Osteocyte (in vitro differentiated cells): Measurements from ENCODE around the gene BCL2. TPM values are rescaled to one million over a fixed set of nuclear protein-coding genes. Genes with fewer than 3 reads are reported as not detected.

ENCODE experiments used
- DNase-seq: peaks from one replicate; pipeline ENCODE4 v3.0.0; 2021; ENCODE audit warnings: mixed read lengths; ENCODE audit not compliant: unreplicated experiment; ENCODE audit errors: extremely low spot score
- H3K27ac Mint-ChIP-seq: one replicate; pipeline ENCODE4 v1.8.0; 2021; ENCODE audit warnings: mild to moderate bottlenecking, mixed read lengths; ENCODE audit not compliant: unreplicated experiment
- H3K27me3 Mint-ChIP-seq: one replicate; pipeline ENCODE4 v1.8.0; 2021; ENCODE audit warnings: mixed read lengths; ENCODE audit not compliant: unreplicated experiment
- H3K36me3 Mint-ChIP-seq: one replicate; pipeline ENCODE4 v1.8.0; 2021; ENCODE audit warnings: mixed read lengths; ENCODE audit not compliant: unreplicated experiment
- H3K4me1 Mint-ChIP-seq: one replicate; pipeline ENCODE4 v1.8.0; 2021; ENCODE audit warnings: mixed read lengths; ENCODE audit not compliant: unreplicated experiment
- H3K4me3 Mint-ChIP-seq: one replicate; pipeline ENCODE4 v1.8.0; 2021; ENCODE audit warnings: mild to moderate bottlenecking, moderate library complexity, mixed read lengths; ENCODE audit not compliant: unreplicated experiment
- H3K9me3 Mint-ChIP-seq: one replicate; pipeline ENCODE4 v1.8.0; 2021; ENCODE audit warnings: mixed read lengths; ENCODE audit not compliant: unreplicated experiment
- total RNA-seq: library from RNA; stranded (reverse); gene quantifications from 2 replicates; pipeline ENCODE4 v1.2.1, GENCODE V29; 2021
- TF ChIP-seq, protein P1 (sequence below): fragments of 200-600 bp; sonication (generic); IDR thresholded peaks from 2 replicates; pipeline ENCODE4 v1.5.0; 2021; ENCODE audit warnings: antibody characterized with exemption, mild to moderate bottlenecking, moderate library complexity

Gene BCL2
- total RNA-seq, 1 donor from 2014 or later = 3.2 TPM

DNA sequence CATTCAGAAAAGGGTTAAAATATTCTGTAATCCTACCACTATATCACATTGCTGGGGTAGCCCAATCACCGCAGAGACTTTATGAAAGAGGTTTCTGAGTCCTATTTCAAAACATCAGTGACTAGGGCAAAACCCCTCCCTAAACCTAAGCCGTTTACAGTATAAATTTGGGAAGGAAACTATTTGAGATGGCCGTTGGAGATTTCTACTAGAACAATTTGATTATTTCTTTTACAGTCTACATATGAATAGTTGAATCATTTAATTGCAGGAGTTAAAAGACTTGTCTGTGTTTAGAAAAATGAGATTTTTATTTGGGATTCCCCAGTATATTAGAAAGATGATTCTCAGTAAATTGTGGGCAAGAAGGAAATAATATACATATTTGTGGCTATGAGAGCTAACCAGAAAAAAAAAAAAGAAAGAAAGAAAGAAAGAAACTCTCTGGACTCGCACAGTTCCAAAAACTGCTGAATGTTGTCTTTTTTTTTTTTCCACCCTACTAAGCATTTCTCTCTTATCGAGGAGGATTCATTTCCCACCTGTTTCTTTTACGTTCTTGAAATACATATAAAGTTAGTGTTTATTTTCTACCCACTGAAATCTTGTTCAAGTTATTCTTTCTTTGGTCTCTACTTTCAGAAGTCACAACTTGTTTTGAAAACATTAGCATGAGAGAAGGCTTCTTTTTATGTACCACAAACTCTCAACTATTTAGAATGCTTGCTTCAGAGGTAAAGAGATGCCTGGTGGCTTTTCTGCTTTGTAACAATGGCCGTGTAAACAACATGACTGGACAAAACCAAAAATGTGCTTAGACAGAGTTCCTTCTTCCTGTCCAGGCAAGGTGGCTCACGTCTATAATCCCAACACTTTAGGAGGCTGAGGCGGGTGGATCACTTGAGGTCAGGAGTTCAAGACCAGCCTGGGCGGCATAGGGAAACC lies 65.9 kb downstream of the BCL2 start:
- peaks cover 14% of the 10 kb centered on the region for H3K4me1 Mint-ChIP-seq
- no peaks in the 10 kb centered on the region for H3K36me3 Mint-ChIP-seq
- H3K9me3 Mint-ChIP-seq = no peaks in the 10 kb centered on the region
- no peak for DNase-seq
- H3K27me3 Mint-ChIP-seq = no peaks in the 10 kb centered on the region
- peak overlapping the region; percentile 84 for H3K27ac Mint-ChIP-seq
- TF ChIP-seq, protein P1, sequence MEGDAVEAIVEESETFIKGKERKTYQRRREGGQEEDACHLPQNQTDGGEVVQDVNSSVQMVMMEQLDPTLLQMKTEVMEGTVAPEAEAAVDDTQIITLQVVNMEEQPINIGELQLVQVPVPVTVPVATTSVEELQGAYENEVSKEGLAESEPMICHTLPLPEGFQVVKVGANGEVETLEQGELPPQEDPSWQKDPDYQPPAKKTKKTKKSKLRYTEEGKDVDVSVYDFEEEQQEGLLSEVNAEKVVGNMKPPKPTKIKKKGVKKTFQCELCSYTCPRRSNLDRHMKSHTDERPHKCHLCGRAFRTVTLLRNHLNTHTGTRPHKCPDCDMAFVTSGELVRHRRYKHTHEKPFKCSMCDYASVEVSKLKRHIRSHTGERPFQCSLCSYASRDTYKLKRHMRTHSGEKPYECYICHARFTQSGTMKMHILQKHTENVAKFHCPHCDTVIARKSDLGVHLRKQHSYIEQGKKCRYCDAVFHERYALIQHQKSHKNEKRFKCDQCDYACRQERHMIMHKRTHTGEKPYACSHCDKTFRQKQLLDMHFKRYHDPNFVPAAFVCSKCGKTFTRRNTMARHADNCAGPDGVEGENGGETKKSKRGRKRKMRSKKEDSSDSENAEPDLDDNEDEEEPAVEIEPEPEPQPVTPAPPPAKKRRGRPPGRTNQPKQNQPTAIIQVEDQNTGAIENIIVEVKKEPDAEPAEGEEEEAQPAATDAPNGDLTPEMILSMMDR = no peak
- peak overlapping the region; percentile 66 for H3K4me3 Mint-ChIP-seq

DNA sequence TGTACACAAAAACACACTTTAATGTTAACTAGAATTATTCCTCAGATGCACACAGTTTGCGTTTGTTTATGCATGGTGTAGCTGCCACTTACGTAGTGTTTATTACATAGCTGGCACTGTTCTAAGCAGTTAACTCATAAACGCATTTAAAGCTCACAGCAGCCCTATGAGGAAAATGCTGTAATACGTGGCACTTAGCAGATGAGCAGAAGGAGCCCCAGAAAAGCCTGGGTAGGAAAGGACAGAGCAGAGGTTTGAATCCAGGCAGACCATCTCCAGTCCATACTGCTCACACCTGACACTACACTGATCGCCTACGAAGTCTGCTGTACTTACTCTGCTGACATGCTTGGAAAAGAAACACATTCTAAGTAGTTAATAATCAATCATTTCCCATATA lies 66.6 kb downstream of the BCL2 start:
- Mint-ChIP-seq H3K36me3 (no peaks in the 10 kb centered on the region), H3K27me3 (no peaks in the 10 kb centered on the region), H3K9me3 (no peaks in the 10 kb centered on the region), H3K27ac (no peak overlapping the region), H3K4me3 (no peak overlapping the region), H3K4me1 (peaks cover 14% of the 10 kb centered on the region)
- TF ChIP-seq, protein P1 = no peak
- DNase-seq = no peak

DNA sequence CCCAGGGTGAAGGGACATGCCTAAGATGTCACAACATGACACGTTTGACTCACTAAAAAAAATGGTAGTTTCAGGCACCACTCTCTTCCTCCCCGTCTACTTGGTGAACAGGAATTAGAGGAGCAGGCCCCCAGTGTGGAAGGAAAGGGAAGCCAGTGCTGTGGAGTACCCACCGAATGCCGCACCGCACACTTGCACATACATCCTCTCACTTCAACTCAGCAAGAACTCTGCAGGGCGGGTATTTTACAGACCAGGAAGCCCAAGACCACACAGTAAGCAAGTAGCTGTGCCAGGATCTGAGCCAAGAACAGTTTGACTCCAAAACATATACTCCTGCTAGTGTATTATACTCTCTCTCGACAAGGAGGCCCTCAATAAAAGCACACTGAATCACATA lies 69.8 kb downstream of the BCL2 start:
- TF ChIP-seq, protein P1 = no peak
- Mint-ChIP-seq H3K4me1 (peaks cover 17% of the 10 kb centered on the region), H3K4me3 (no peak overlapping the region), H3K9me3 (peaks cover 4% of the 10 kb centered on the region), H3K27ac (no peak overlapping the region), H3K36me3 (no peaks in the 10 kb centered on the region), H3K27me3 (no peaks in the 10 kb centered on the region)
- DNase-seq = no peak

DNA sequence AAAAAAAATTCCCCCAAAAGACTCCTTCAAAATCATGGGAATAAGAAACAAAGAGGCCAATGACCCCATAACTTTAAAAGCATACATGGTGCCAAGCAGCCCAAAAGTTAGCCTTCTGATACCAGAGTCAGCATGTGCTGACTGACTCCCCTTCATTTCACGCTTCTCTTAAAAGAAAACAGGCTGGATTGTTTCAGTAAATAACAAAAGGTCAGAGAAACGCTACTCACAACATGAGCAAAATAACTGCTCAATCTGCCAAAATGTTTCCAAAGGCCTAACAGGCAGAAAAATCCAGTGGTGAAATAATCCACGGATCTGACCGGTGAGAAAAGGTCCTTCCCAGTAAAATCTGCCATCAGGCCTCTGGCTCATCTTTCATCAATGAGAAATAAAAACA lies 71.6 kb downstream of the BCL2 start:
- Mint-ChIP-seq H3K9me3 (peaks cover 4% of the 10 kb centered on the region), H3K27me3 (no peaks in the 10 kb centered on the region), H3K4me3 (no peak overlapping the region), H3K4me1 (peaks cover 5% of the 10 kb centered on the region), H3K27ac (no peak overlapping the region), H3K36me3 (no peaks in the 10 kb centered on the region)
- DNase-seq = no peak
- TF ChIP-seq, protein P1 = no peak

DNA sequence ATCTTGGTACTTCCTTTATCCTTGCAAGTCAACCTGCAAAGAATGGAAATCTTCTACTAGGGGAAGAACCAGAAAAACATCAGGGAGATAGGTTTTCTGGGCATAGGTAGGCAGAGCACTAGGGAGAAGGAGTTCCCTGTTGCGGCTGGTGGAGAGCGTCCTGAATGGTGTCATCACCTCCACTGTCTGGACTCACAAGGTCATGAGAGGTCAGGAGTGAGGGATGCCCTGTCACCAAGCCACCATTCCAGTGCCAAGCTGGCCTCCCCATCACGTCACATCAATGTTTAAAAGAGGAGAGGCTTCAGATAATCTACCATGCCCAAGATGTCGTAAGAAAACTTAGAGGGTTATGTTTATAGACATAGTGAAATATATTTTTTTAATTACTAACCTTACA lies 72.1 kb downstream of the BCL2 start:
- no peaks in the 10 kb centered on the region for H3K36me3 Mint-ChIP-seq
- DNase-seq = no peak
- H3K9me3 Mint-ChIP-seq = peaks cover 4% of the 10 kb centered on the region
- no peaks in the 10 kb centered on the region for H3K27me3 Mint-ChIP-seq
- peaks cover 3% of the 10 kb centered on the region for H3K4me1 Mint-ChIP-seq
- H3K27ac Mint-ChIP-seq = no peak overlapping the region
- no peak overlapping the region for H3K4me3 Mint-ChIP-seq
- TF ChIP-seq, protein P1 = no peak
